ENCODE measurements around the gene NCDN. TPM values are rescaled to one million over a fixed set of nuclear protein-coding genes. Genes with fewer than 3 reads are reported as not detected.

NCDN gene
- total and polyA plus RNA-seq, 2 experiments from 2014 or later = 19.6 to 25.7 TPM

- Histone ChIP-seq H4K20me1 (ENCODE audit: insufficient read depth, poor library complexity, severe bottlenecking) (no peaks in the 10 kb centered on the region), H2AFZ (no peak overlapping the region), H3K4me3 (no peak overlapping the region), H3K9me2 (replicated peaks; ENCODE audit: insufficient read depth) (no peaks in the 10 kb centered on the region), H3K4me1 (ENCODE audit: insufficient read depth) (no peaks in the 10 kb centered on the region), H3K9me3 (ENCODE audit: low read depth) (no peaks in the 10 kb centered on the region), H3K79me2 (no peaks in the 10 kb centered on the region), H3K36me3 (replicated peaks; ENCODE audit: insufficient read depth, low read depth) (no peaks in the 10 kb centered on the region), H3K27ac (no peak overlapping the region), H3K27me3 (no peaks in the 10 kb centered on the region), H3K4me2 (no peak overlapping the region)
- TF ChIP-seq, protein P1, sequence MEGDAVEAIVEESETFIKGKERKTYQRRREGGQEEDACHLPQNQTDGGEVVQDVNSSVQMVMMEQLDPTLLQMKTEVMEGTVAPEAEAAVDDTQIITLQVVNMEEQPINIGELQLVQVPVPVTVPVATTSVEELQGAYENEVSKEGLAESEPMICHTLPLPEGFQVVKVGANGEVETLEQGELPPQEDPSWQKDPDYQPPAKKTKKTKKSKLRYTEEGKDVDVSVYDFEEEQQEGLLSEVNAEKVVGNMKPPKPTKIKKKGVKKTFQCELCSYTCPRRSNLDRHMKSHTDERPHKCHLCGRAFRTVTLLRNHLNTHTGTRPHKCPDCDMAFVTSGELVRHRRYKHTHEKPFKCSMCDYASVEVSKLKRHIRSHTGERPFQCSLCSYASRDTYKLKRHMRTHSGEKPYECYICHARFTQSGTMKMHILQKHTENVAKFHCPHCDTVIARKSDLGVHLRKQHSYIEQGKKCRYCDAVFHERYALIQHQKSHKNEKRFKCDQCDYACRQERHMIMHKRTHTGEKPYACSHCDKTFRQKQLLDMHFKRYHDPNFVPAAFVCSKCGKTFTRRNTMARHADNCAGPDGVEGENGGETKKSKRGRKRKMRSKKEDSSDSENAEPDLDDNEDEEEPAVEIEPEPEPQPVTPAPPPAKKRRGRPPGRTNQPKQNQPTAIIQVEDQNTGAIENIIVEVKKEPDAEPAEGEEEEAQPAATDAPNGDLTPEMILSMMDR (IDR thresholded peaks at IDR 0.05; ENCODE audit: poor library complexity) = no peak
- TF ChIP-seq EZH2 (IDR thresholded peaks at IDR 0.05; ENCODE audit: borderline replicate concordance) (no peak), EZH2phosphoT487 (IDR thresholded peaks at IDR 0.05; ENCODE audit: low read depth, severe bottlenecking, unreplicated experiment) (no peak)
- DNase-seq (ENCODE audit: low spot score) = no peak
- WGBS (ENCODE audit: low lambda C conversion rate, missing lambda C conversion rate) = 96% methylated on average over 15 of the region's 15 CpGs
These were observed 4.5 kb downstream of the NCDN start for GRCh38 chr1:35561972-35562680.

GRCh38 chr1:35563166-35563565 is 5.6 kb downstream of the NCDN start:
- TF ChIP-seq EZH2phosphoT487 (IDR thresholded peaks at IDR 0.05; ENCODE audit: low read depth, severe bottlenecking, unreplicated experiment) (no peak), EZH2 (IDR thresholded peaks at IDR 0.05; ENCODE audit: borderline replicate concordance) (no peak)
- TF ChIP-seq, protein P1 (IDR thresholded peaks at IDR 0.05; ENCODE audit: poor library complexity) = no peak
- H3K9me2 ChIP-seq (replicated peaks; ENCODE audit: insufficient read depth) = no peaks in the 10 kb centered on the region
- no peak overlapping the region for H2AFZ ChIP-seq
- H3K4me1 ChIP-seq (ENCODE audit: insufficient read depth) = no peaks in the 10 kb centered on the region
- 82% methylated on average over 12 of the region's 12 CpGs for WGBS (ENCODE audit: low lambda C conversion rate, missing lambda C conversion rate)
- no peak overlapping the region for H3K27ac ChIP-seq
- no peak overlapping the region for H3K4me2 ChIP-seq
- no peaks in the 10 kb centered on the region for H3K36me3 ChIP-seq (replicated peaks; ENCODE audit: insufficient read depth, low read depth)
- no peak for DNase-seq (ENCODE audit: low spot score)
- H3K27me3 ChIP-seq = no peaks in the 10 kb centered on the region
- H3K4me3 ChIP-seq = no peak overlapping the region
- H3K9me3 ChIP-seq (ENCODE audit: low read depth) = no peaks in the 10 kb centered on the region
- H3K79me2 ChIP-seq = no peaks in the 10 kb centered on the region
- H4K20me1 ChIP-seq (ENCODE audit: insufficient read depth, poor library complexity, severe bottlenecking) = no peaks in the 10 kb centered on the region

GRCh38 chr1:35564037-35564883 is 6.7 kb downstream of the NCDN start:
- 85% methylated on average over 9 of the region's 9 CpGs for WGBS (ENCODE audit: low lambda C conversion rate, missing lambda C conversion rate)

More at GRCh38 chr1:35564037-35564883, 6.7 kb downstream of the NCDN start:
- H3K4me3 ChIP-seq = no peak overlapping the region
- TF ChIP-seq, protein P1 (IDR thresholded peaks at IDR 0.05; ENCODE audit: poor library complexity) = peak; percentile 69
- TF ChIP-seq EZH2 (IDR thresholded peaks at IDR 0.05; ENCODE audit: borderline replicate concordance) (no peak), EZH2phosphoT487 (IDR thresholded peaks at IDR 0.05; ENCODE audit: low read depth, severe bottlenecking, unreplicated experiment) (no peak)
- no peak overlapping the region for H2AFZ ChIP-seq
- H4K20me1 ChIP-seq (ENCODE audit: insufficient read depth, poor library complexity, severe bottlenecking) = no peaks in the 10 kb centered on the region
- H3K9me3 ChIP-seq (ENCODE audit: low read depth) = no peaks in the 10 kb centered on the region
- no peaks in the 10 kb centered on the region for H3K36me3 ChIP-seq (replicated peaks; ENCODE audit: insufficient read depth, low read depth)
- DNase-seq (ENCODE audit: low spot score) = peak; percentile 89
- H3K4me1 ChIP-seq (ENCODE audit: insufficient read depth) = no peaks in the 10 kb centered on the region
- H3K27ac ChIP-seq = no peak overlapping the region
- no peaks in the 10 kb centered on the region for H3K27me3 ChIP-seq
- H3K79me2 ChIP-seq = no peaks in the 10 kb centered on the region
- no peaks in the 10 kb centered on the region for H3K9me2 ChIP-seq (replicated peaks; ENCODE audit: insufficient read depth)
- H3K4me2 ChIP-seq = no peak overlapping the region
